AG09309 (cell line): ENCODE results near the gene NCOR2.
A peak's percentile ranks its signal among the peaks of the same experiment; 100 is the strongest.

Source experiments
- DNase-seq: peaks from one replicate; pipeline ENCODE4 v3.0.0-alpha.2; 2010; ENCODE audit warnings: low read depth
- H3K4me3 ChIP-seq: 2 replicates; pipeline ENCODE4 v1.5.1; 2011; ENCODE audit warnings: mild to moderate bottlenecking, low read depth, low read length, moderate library complexity; ENCODE audit not compliant: control insufficient read depth
- TF ChIP-seq, protein P1 (sequence below): IDR thresholded peaks from 2 replicates; pipeline ENCODE4 v1.5.1; 2011; ENCODE audit warnings: mild to moderate bottlenecking, low read depth, low read length, inconsistent platforms; ENCODE audit not compliant: insufficient read depth, control insufficient read depth; ENCODE audit errors: missing control alignments

NCOR2 gene

DNA sequence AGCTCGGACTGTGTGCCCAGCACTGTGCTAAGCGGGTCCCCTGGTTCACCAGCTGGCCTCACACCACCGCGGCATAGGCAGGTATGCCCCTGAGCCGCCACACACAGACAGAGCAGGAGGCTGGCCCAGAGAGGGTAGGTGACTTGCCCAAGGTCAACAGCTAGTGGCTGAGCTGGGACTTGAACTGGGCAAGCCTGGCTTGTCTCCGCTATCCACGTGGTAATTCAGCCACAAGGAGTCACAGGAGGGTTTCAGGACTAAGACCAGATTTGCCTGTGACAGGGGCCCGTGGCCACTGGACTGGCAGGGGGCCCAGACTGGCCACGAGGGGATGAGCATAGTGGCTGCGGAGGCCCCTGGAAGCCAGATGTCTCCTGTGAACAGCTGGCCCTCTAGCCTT, 47.7 kb downstream of the NCOR2 start:
- TF ChIP-seq, protein P1, sequence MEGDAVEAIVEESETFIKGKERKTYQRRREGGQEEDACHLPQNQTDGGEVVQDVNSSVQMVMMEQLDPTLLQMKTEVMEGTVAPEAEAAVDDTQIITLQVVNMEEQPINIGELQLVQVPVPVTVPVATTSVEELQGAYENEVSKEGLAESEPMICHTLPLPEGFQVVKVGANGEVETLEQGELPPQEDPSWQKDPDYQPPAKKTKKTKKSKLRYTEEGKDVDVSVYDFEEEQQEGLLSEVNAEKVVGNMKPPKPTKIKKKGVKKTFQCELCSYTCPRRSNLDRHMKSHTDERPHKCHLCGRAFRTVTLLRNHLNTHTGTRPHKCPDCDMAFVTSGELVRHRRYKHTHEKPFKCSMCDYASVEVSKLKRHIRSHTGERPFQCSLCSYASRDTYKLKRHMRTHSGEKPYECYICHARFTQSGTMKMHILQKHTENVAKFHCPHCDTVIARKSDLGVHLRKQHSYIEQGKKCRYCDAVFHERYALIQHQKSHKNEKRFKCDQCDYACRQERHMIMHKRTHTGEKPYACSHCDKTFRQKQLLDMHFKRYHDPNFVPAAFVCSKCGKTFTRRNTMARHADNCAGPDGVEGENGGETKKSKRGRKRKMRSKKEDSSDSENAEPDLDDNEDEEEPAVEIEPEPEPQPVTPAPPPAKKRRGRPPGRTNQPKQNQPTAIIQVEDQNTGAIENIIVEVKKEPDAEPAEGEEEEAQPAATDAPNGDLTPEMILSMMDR = no peak
- no peak for DNase-seq
- no peak overlapping the region for H3K4me3 ChIP-seq

DNA sequence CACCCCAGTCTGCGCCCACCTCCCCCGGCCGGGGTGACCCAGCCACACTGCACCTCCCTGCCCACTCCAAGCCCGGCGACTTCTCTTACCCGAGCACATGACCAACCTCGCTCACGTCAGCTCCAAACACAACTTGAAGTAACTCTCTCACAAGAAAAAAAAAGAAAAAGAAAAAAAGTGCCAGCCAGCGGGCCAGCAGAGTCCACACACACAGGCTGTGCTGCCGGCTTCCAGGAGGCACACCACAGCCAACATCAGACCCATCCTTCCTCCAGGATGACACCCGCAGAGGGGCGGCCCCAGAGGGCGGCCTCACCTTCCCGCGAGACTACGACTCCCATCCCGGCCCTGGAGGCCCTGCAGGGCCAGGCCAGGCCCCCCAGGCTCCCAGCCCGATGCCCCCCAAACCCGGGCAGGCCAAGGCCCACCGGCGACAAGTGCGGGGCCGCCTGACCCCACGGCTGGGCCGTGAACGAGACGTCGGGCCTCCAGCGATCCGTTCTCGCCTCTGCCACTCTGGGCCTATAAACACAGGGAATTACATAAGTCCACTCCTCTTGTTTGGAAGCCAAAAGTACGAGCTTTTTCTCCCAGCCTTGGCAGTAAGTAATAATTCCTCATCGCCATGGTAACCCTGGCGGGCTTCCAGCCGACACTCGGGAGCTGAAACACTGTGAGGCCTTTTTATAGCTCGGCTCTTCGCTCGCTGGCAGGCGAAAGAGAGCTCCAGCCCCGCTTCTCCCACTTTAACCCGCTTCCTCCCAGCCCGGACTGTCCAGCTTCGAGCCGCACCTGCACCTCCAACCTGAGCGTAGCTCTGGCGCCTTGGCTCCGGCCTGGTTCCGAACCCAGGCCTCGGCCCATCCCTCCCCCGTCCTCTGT, 49.1 kb downstream of the NCOR2 start:
- peak; percentile 100 for DNase-seq
- peak overlapping the region; percentile 60 for H3K4me3 ChIP-seq
- TF ChIP-seq, protein P1 = no peak
